HG02623 (cell line): ENCODE results near the gene PARD6G.
A peak's percentile ranks its signal among the peaks of the same experiment; 100 is the strongest.
"Not testable (repeated sequence)": the region's sequence is repeated elsewhere in the genome, so short reads cannot be mapped to it uniquely, and the experiment has no call there.

Experiments used
- ATAC-seq: cut with Tn5 transposase; IDR thresholded peaks from one replicate; pipeline ENCODE4 v1.9.1; 2021; ENCODE audit warnings: moderate library complexity; ENCODE audit not compliant: unreplicated experiment

The PARD6G gene

DNA sequence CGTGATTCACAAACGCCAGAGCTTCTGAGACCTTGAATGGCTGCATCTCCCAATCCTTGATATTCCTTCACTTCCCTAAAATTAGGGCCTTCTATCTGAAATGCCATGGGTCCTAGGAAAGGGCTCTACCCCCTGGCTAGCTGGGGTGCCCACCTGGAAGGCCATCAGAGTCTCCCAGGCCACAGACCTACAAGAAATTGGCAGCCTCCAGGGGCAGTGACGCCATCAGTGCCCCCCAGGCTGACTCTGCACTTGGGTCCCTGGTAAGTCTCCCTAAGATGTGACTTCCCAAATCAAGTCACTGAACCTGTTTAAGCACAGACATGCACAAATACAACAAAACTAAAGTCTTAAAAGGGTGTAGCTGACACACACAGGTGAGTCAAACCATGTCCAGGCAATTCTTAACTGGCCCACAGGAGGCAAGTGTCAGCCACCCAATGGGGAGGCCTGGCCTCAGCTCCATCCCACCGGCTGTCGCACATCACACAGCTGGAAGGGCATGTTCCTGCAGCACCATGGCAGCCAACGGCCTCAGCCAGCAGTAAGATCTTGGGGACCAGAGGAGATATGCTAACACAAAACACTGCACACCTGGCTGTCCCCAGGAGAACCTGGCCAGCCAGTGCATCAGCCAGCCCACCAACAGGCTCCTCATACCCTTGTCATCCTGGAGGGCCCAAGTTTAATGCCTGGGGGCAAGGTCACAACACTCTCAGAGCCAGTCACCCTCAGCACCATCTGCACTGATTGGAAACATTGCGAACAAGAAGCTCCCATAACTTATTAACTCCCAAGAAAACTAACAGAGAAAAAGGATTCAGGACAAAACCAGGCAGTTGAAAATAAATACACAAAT is 5.2 kb downstream of the PARD6G start:
- no peak for ATAC-seq

DNA sequence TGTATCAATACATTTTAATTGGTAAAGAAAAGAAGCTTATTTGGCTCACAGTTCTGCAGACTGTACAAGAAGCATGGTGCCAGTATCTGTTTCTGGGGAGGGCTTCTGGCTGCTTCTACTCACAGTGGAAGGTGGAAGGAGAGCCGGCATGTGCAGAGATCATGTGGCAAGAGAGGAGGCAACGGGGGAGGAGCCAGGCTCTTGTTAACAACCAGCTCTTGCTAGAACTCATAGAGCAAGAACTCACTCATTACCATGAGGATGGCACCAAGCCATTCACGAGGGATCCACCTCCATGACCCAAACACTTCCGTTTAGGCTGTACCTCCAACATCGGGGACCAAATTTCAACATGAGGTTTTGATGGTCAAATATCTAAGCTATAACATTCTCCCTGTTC is 7.5 kb downstream of the PARD6G start:
- ATAC-seq, result no peak

DNA sequence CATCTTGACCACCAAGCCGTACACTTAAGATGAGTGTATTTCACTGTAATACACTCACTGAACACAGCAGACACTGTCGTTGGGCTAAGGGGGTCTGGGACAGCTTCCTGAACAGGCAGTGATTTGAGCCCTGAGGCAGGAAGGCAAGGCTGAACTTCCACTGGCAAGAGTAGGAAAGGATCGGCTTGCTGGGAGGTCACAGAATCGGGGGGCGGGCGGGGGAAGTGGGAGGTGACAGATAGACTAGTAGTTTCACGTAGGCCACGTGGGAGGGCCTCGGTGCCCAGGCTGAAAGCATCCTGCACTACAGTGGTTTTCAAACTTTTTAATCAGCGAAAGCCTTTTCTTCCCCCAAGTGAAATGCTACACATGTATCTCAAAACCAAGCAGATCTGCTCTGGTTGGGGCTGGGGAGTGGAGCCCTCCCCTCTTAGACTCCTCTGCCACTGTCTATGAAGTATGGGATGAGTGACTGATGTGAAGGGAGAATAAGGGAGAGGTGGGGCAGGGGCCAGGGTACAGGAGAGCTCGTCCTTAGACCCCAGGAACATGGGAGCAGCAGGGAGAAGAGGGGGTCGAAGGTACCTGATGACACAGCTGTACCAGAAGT is 8.6 kb downstream of the PARD6G start:
- no peak for ATAC-seq

DNA sequence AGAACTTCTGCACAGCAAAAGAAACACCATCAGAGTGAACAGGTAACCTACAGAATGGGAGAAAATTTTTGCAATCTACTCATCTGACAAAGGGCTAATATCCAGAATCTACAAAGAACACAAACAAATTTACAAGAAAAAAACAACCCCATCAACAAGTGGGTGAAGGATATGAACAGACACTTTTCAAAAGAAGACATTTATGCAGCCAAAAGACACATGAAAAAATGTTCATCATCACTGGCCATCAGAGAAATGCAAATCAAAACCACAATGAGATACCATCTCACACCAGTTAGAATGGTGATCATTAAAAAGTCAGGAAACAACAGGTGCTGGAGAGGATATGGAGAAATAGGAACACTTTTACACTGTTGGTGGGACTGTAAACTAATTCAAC is 9.8 kb downstream of the PARD6G start:
- ATAC-seq, result not testable (repeated sequence)

DNA sequence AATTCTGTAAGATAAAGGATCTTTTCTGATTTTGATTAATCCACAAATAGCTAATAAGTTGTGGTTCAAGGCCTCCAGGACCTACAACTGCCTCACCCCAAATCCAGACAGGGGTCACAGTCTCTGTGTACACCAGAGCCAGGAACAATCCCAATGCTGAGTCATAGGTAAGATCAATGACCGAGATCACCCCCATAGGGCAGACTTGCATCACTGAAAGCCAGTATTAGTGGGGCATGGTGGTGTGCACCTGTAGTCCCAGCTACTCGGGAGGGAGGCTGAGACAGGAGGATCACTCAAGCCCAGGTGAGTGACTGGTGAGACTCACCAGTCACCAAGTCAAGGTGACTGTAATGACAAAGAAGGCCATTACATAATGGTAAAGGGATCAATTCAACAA is 12.9 kb downstream of the PARD6G start:
- no peak for ATAC-seq

DNA sequence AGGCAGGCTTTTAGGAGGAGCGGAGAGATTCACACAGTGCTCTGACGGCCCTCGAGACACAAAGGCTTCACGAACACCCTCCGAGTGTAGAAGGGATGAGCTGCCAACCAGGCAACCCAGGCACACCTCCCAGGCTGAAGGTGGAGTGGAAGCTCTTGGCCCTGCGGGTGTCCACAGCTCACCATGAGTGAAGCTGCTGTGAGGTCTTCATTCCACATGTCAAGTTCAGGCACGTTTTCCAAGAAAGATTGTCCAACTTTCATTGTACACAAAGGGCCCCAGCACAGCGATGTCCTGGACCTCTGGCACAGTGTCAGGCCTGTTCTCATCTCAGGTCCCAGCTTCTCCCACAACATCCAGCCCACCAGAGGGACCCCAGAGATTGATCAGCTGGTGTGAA is 13.4 kb downstream of the PARD6G start:
- no peak for ATAC-seq

DNA sequence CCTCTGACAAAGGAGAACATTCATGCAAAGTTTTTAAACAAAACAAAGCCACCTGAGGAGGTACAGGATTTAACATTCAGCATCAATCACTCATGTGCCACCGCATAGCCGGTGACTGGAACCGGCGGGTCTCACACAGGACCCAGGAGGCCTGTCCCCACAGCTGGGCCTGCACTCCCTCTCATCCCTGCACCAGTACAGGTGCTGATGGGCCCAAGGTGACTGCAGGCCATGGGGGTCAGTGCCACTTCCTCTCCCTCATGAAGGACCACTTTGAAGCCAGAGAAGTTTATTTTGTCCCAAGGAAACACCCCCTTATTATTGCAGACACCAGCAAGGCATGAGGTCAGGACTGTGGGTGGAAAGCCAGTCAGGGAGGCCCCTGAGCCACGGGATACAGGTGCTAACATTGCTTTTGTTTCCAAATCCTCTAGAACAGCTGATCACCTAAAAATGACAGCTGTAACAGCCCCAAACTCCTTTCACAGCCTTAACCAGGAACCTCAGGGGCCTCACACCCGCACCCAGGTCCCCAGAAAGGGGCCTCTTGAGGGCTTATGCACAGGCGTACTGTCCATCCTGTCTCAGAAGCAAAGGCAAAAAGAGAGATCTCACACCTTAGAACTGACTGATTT is 14.0 kb downstream of the PARD6G start:
- ATAC-seq, result no peak

DNA sequence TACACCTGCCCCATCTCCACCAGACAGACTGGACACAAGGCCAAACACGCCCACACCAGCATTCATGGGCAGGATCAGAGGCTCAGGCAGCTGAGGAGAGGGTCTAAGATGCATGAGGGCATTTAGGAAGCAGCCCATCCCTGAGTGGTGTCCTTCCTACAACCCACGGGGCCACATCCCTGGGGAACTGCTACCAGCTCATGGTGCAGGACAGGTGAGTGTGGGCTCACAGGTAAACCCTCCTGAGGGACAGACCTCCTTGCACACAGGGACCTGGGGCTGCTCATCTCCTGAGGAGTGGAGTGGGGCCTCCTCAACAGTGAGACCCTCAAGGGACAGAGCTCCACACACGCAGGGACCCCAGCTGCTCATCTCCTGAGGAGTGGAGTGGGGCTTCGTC is 14.6 kb downstream of the PARD6G start:
- ATAC-seq, result no peak

DNA sequence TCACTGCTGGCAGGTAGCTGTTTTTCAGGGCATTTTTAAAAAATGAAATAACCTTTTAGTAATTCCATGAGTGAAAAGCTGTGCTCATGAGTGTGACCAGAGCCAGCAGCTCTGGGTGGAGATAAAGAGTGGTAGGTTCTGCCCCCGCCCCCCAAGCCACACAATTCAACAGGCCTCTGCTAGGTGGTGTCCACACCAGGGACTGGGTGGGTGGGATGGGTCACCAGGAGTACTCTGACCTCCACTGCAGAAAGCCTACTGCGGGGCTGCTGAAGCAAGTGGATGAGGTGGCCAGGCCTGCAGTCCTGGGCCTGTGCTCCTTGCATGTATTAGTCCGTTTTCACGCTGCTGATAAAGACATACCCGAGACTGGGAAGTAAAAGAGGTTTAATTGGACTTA is 15.3 kb downstream of the PARD6G start:
- no peak for ATAC-seq

DNA sequence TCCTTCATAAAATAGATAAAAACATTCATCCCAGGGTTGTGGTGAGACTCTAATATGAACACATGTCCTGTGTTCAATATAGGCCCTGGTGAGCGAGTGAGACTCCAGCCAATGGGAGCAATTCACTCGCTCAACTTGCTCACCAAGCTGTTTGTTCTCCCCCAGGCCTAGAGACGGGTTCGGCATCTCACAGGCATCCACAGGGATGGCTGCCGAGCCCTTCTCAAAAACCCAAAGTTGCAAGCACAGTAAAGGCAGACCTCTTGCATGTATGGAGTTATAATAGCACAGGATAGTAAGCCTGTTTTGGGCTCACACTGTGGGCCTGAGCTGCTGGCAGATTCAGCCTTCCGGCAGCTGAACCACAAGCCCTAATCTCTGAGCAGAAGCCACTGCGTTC is 15.7 kb downstream of the PARD6G start:
- ATAC-seq, result no peak

DNA sequence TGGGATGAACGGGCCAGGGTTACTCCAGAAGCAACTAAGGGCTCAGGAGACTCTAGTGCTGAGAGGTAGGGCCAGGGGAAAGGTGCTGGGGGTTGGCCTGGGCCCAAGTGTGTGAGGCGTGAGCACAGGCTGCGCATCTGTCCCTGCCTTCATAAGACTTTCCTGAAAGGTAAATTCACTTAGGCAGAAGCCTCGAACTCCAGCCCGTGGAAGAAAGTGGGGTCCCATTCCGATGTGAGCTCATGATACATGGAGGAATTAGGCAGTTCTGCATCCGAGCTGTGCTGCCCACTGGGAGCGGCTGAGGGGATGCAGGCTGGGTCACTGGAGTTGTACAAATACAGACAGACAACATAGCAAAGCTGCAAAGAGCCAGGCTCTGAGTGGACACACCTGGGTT is 16.2 kb downstream of the PARD6G start:
- ATAC-seq, result no peak

DNA sequence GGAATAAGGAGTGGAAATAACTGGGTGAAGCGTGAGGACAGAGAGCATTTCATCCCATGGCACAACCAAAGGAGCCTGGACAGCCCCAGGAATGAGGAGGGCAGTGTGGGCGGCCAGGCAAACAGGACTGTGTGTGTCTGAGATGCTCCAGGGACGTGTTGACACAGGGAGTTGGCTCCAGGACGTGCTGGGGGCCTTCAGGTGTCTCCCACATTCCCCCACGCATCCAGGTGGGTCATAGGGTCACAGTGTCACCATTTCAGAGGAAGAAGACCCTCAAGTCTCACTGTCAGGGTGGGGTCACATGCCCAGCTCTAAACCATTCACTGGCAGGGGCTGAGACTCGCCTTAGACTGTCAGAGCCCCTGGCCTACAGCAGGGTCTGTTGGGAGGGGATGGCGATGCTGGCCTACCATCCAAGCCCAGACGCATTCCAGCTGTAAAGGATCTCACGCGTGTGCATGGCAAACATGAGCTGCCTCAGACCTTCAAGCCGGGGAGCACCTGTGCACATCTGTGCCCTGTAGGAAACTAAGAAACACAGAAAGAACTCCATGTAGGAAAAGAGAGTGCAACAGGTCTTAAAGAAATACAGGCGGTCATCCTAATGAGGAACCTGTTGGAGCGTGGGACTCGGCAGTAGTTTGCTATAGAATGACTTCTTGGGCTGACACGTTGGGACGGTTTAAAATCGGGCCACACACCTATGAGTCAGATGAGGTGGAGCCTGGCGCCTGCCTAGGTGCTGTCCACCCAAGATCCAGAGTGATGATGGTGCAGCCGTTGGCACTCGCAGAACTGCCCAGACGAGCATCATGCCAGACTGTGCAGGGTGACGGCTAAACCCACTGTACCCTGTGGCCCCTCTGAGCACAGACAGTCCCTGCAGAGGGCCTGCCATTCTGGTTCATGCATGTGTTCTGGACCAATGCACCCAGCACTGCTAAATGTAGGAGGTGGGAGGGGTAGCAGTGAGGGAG is 17.3 kb downstream of the PARD6G start:
- no peak for ATAC-seq

DNA sequence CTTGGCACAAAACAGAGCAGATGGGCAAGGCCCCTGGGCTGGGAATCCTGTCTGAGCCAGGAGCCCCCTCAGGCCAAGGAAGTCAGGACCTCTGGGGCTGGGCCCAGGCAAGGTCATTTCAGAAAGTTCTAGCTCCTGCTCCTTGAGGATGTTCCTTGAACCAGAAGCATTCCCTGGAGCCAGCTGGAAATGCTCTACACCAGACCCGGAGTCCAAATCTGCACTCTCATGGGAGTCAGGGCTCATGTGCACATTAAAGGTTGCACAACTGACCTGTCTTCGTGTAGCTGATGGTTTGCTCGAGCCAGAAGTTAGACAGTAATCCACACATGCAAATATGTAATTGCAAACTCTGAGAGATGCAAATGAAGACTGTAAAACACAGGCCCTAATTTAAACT is 18.0 kb downstream of the PARD6G start:
- no peak for ATAC-seq

DNA sequence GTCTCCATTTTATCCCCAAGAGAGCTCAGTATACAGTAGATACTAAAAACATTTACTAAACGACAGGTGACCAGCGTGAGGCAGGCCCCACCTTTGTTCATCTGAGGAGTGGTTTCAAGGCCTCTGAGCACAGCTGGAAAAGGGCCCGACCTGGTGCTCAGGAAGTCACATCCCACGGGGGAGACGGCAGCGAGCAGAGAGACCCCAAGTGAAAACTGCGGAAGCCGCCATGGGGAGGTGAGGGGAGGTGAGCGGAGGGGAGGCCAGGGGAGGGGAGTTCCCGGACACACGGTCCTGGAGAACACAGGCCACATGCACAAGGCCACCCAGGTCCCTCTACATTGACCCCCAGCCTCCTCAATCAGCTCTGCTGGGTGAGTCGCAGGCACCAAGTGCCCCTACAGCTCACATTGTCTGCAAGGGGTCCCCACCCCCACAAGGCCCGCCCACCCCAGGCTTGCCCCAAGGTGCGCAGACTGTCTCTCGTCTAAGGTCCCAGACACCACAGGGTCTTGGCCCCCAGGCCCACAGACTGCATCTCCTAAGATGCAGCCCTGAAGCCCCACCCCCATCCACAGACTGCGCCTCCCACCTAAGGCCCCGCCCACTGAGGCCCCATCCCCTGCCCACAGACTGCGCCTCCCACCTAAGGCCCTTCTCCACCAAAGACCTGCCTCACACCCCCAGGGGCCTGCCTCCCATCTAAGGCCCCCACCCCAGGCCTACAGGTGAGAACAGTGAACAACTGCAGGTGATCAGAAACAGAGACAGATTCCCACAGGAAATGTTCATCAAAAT is 19.1 kb downstream of the PARD6G start:
- ATAC-seq, result no peak

DNA sequence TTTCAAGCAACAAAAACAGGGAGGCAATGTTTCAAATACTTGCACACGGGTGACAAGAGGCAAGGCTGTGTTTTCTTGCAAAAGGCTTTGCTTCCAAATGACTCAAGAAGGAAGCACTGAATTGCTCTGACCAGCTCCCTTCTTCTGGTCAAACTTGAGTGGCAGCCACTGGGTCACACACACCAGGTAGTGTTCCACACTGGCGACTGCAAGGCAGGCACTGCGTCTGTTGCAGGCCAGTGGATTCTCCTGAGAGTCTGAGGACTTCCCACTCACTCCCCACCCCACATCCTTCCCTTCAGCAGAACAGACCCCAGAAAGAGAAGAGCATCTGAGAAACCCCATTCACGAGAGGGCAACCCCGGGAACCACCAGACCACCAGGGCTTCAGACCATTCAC is 19.8 kb downstream of the PARD6G start:
- no peak for ATAC-seq

DNA sequence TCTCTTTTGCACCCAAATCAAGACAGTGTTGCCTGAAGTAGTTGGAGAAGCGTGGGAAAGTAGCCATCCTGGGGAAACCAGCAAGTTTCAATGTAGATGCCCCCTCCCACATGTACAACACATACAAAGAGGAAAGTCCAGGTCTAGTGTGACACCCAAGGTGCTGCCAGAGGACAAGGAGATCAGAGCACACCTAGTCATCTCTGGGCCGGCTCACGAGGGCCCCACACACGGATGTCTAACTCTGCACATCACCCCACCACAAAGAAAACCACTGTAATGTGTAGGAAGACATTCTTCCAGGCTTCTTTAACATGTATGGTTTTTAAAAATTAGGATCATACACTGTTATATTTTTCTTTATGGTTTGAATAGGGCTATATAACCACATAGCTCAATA is 21.6 kb downstream of the PARD6G start:
- ATAC-seq, result peak; percentile 43

DNA sequence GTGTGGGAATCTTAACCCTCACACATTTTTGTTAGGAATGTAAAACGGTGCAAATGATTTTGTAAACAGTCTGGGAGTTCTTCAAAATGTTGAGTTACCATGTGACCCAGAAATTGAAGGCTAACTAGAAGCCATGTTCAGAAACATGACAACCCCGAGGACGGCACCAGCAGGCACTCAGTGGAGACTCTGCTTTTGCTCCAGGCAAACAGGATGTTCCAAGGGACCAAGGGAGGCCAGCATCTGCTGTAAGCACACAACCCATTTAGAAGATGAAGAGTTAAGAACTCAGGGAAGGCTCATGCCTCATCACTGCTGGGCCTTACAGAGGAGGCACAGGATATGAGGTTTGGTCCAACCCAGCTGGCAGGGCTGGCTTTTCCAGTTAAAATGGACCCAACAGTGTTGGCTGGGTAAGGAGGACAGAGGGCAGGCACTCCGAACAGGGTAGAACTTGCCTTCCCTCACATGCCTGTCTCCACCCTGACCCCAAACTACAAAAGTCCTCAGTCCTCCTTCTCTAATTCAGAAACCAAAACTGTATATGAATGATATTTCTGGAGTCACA is 23.6 kb downstream of the PARD6G start:
- no peak for ATAC-seq

DNA sequence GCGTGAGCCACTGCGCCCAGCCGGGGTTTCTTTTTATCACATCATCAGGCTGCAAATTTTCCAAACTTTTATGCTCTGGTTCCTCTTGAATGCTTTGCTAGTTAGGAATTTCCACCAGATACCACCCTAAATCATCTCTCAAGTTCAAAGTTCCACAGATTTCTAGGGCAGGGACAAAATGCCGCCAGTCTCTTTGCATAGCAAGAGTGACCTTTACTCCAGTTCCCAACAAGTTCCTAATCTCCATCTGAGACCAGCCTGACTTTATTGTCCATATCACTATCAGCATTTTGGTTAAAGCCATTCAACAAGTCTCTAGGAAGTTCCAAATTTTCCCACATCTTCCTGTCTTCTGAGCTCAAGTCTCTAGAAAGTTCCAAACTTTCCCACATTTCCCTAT is 27.8 kb downstream of the PARD6G start:
- ATAC-seq, result not testable (repeated sequence)

DNA sequence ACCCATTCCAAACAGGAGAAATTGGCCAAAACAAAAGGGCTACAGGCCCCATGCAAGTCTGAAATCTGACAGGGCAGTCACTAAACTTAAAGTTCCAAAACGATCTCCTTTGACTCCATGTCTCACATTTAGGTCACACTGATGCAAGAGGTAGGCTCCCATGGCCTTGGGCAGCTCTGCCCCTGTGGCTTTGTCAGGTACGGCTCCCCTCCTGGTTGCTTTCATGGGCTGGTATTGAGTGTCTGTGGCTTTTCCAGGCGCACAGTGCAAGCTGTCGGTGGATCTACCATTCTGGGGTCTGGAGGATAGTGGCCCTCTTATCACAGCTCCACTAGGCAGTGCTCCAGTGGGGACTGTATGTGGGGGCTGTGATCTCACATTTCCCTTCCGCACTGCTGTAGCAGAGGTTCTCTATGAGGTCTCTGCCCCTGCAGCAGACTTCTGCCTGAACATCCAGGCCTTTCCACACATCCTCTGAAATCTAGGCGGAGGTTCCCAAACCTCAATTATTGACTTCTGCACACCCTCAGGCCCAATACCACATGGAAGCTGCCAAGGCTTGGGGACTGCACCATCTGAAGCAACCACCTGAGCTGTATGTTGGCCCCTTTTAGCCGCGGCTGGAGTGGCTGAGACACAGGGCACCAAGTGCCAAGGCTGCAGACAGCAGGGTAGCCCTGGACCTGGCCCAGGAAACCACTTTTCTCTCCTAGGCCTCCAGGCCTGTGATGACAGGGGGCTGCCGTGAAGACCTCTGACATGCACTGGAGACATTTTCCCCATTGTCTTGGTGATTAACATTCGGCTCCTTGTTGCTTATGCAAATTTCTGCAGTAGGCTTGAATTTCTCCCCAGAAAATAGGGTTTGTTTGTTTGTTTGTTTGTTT is 28.7 kb downstream of the PARD6G start:
- no peak for ATAC-seq
